Measurements from ENCODE around the gene ABITRAM. TPM values are rescaled to one million over a fixed set of nuclear protein-coding genes. Genes with fewer than 3 reads are reported as not detected.
A peak's percentile ranks its signal among the peaks of the same experiment; 100 is the strongest.
"Not testable (repeated sequence)": the region's sequence is repeated elsewhere in the genome, so short reads cannot be mapped to it uniquely, and the experiment has no call there.

ABITRAM gene
- total RNA-seq: 1 to 10 TPM; 6.0 to 6.7 TPM

GRCh38 chr9:108934323-108934893 is at the start of gene ABITRAM:
ABITRAM (plus strand) TSS chr9:108934400; CDS start chr9:108934487, 87 bp downstream.
- Histone ChIP-seq H3K36me3 (no peaks in the 10 kb centered on the region), H3K27ac (peak within 1 kb of the TSS; percentile 89 to 91), H3K9me3 (no peaks in the 10 kb centered on the region), H3K4me1 (replicated peaks) (peaks cover 6% of the 10 kb centered on the region), H3K4me3 (peak within 1 kb of the TSS; percentile 71 to 72), H3K27me3 (replicated peaks; ENCODE audit: insufficient read depth) (no peaks in the 10 kb centered on the region)
- intact Hi-C loops (cut with DNase I): loop anchor here (5.0 to 10.0 kb wide), 3 partner anchors 80 to 390 kb away; partner anchors contain the start of genes CTNNAL1, EPB41L4B and TMEM245
- 0% methylated on average over 33 of the region's 47 CpGs for WGBS
- peak; percentile 67 for DNase-seq (ENCODE audit: low spot score)
- TF ChIP-seq POLR2A (IDR thresholded peaks at IDR 0.05) (no peak), CTCF (IDR thresholded peaks at IDR 0.05) (no peak)

- H3K27ac ChIP-seq: no peak overlapping the region
- intact Hi-C loops (cut with DNase I): no loop called here
Measured at GRCh38 chr9:108884701-108885100, 49.5 kb upstream of the ABITRAM start.

GRCh38 chr9:108885643-108886348 is 48.4 kb upstream of the ABITRAM start:
- Histone ChIP-seq H3K4me1 (replicated peaks) (no peaks in the 10 kb centered on the region), H3K27ac (no peak overlapping the region), H3K27me3 (replicated peaks; ENCODE audit: insufficient read depth) (no peaks in the 10 kb centered on the region), H3K36me3 (no peaks in the 10 kb centered on the region), H3K4me3 (no peak overlapping the region), H3K9me3 (no peaks in the 10 kb centered on the region)
- TF ChIP-seq POLR2AphosphoS5 (IDR thresholded peaks at IDR 0.05) (no peak), CTCF (IDR thresholded peaks at IDR 0.05) (no peak), POLR2A (IDR thresholded peaks at IDR 0.05) (no peak)
- intact Hi-C loops (cut with DNase I): no loop called here
- 43% methylated on average over 1 of the region's 1 CpG for WGBS
- DNase-seq (ENCODE audit: low spot score): no peak

More at GRCh38 chr9:108884701-108885100, 49.5 kb upstream of the ABITRAM start:
- WGBS: 96% methylated on average over 3 of the region's 3 CpGs
- TF ChIP-seq POLR2AphosphoS5 (IDR thresholded peaks at IDR 0.05) (no peak), POLR2A (IDR thresholded peaks at IDR 0.05) (no peak), CTCF (IDR thresholded peaks at IDR 0.05) (no peak)
- no peak for DNase-seq (ENCODE audit: low spot score)
- H3K36me3 ChIP-seq: no peaks in the 10 kb centered on the region
- H3K4me3 ChIP-seq: no peak overlapping the region
- no peaks in the 10 kb centered on the region for H3K9me3 ChIP-seq
- no peaks in the 10 kb centered on the region for H3K27me3 ChIP-seq (replicated peaks; ENCODE audit: insufficient read depth)
- no peaks in the 10 kb centered on the region for H3K4me1 ChIP-seq (replicated peaks)

GRCh38 chr9:108886594-108887271 is 47.5 kb upstream of the ABITRAM start:
- H3K27ac ChIP-seq; intact Hi-C loops (cut with DNase I); H3K36me3 ChIP-seq; DNase-seq (ENCODE audit: low spot score); H3K9me3 ChIP-seq; H3K4me3 ChIP-seq; H3K4me1 ChIP-seq (replicated peaks); H3K27me3 ChIP-seq (replicated peaks; ENCODE audit: insufficient read depth): not testable (repeated sequence)
- 89% methylated on average over 3 of the region's 3 CpGs for WGBS

- H3K36me3 ChIP-seq: peaks cover 0 to 9% of the 10 kb centered on the region in 2 donors
- intact Hi-C loops (cut with DNase I): no loop called here
- no peak for TF ChIP-seq CTCF (IDR thresholded peaks at IDR 0.05)
- no peak for TF ChIP-seq POLR2A (IDR thresholded peaks at IDR 0.05)
- H3K4me1 ChIP-seq (replicated peaks): no peaks in the 10 kb centered on the region
- no peak overlapping the region for H3K4me3 ChIP-seq
- no peak for DNase-seq (ENCODE audit: low spot score)
- H3K27me3 ChIP-seq (replicated peaks; ENCODE audit: insufficient read depth): no peaks in the 10 kb centered on the region
- H3K27ac ChIP-seq: no peak overlapping the region
- no peaks in the 10 kb centered on the region for H3K9me3 ChIP-seq
- 65% methylated on average over 4 of the region's 4 CpGs for WGBS
Measured at GRCh38 chr9:108889649-108890067, 44.5 kb upstream of the ABITRAM start.
